GF-D8 (cell line): ENCODE results near the gene GAS7.
A peak's percentile ranks its signal among the peaks of the same experiment; 100 is the strongest.

Experiments used
- DNase-seq: peaks from one replicate; lab custom pipeline; 2025; lab: John Stamatoyannopoulos, UW

GAS7 gene

DNA sequence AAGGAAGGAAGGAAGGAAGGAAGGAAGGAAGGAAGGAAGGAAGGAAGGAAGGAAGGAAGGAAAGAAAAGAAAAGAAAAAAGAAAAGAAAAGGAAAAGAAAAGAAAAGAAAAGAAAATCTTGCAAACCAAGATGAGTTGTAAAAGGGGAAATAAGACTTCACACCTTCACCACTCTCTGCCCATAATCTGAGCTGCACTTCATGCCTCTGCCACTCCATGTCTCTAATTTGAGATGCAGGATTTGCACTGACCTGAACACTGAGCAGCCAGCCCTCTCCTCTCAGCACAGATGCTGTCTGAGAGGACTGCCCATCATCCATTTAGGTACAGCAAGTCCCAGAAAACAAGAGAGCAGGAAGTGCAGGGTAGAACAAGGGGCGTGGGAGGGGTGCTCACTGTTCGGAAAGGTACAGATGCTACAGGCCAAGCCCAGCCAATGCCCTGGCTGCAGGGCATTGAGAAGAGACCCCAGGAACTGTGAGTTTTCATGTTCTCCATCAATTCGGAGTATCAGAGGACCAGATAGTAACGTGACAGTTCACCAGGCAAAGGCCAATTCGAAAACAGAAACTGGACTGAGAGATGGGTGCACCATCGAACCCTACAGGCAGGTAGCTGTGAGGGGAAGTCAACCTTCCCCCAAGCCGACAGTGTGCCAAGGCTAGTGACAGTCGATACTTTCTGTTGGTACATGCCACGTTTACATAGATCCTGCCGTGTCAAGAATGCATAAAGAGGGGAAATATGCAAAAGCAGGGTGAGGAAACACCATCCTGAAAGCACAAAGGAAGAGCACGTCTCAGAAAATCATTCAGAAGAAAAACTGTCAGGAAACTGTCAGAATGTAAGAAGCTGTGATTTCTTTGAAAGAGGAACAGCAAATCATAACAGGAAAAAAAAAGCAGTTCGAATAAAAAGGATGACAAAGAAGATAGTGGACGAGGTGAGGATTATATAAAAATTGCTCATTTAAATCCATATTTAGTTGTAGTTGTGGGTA lies 151.3 kb downstream of the GAS7 start:
- no peak for DNase-seq

DNA sequence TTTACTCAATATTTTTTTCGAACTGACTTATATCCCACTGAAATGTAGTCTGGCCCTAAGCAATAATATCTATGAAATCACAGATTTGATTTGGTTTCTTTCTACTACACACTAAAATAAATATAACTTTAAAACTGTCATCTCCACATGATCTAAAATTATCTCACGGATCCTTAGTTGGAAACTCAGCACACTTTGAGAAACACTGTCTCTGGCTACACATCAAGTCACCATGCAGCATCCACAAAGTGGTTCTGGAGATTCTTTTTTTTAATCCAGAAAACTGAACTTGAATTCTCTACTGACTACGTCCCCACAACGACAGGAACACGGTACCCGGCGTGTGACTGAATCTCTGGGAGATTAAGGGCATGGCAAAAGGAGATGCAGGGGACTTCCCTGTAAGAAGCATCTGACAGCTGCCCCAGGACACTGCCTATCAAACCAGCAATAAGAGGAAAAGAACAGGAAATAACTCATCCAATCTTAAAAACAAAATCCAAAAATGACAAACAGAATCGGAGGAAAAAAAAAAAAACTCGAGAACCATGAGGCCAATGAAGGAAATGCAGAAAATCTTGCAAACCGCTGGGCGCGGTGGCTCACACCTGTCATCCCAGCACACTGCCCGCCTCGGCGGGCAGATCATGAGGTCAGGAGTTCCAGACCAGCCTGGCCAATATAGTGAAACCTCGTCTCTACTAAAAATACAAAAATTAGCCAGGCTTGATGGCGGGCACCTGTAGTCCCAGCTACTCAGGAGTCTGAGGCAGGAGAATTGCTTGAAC lies 152.3 kb downstream of the GAS7 start:
- DNase-seq = no peak

DNA sequence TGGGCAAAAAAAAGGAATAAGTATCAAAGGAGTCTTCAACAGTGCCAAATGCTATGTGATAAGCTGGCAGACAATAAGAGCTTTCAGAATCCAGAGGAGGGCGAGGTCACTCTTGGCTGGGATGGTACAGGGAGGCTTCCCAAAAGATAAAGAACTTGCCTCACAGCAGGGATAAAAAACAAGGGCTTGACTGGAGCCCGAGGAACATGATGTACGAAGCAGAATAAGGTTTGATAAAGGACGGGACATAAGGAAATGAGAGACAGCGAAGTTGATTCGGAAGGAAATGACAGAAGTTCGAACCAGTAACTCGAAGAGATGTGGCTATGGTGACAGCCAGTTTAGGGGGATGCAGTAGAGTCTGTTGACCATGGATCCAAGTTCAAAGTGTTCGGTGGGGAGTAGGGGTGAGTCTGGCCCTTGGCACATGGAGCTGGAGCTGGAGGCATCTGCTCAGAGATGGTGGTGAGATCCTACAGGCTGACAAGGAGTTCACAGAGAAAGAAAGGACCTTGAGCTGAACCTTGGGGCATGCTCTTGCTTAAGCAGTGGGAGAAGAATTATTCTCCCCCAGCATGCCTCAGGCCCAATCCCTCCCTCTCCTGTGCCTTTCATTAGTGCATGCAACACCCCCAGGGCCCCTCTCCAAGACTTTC lies 155.7 kb downstream of the GAS7 start:
- DNase-seq = no peak

DNA sequence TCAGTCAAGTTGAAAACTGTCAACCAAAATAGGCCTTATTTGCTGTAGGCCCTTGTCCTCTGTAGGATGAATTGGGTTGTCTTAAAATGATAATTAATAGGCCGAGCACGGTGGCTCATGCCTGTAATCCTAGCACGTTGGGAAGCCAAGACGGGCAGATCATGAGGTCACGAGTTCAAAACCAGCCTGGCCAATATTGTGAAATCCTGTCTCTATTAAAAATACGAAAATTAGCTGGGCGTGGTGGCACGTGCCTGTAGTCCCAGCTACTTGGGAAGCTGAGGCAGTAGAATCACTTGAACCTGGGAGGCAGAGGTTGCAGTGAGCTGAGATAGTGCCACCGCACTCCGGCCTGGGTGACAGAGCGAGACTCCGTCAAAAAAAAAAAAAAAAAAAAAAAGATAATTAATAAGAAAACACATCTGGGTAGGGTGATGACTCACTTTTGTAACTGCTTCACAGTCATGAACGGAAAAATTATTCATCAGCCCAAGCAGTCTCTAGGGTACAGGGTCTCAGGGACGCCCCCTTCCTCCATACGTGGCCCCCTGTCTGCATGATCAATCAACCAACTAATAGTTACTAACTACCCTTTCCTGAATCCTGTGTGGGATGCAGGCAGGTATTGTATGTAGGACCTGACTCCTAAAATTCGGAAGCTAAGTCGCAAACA lies 156.4 kb downstream of the GAS7 start:
- no peak for DNase-seq

DNA sequence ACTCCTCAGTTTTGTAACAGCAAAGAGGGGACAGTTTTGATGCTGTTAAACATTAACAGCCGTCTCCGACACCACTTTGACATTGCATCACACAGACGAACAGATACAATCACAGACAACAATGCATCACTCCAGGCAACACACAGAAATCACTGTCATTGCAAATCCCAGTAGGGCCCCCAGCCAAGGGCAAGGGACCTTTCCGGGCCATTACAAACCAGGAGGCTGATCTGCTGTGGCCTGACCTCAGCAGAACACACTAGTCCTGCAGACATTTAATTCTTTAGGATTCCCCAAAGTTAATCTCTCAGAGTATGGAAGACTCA lies 157.2 kb downstream of the GAS7 start:
- no peak for DNase-seq

DNA sequence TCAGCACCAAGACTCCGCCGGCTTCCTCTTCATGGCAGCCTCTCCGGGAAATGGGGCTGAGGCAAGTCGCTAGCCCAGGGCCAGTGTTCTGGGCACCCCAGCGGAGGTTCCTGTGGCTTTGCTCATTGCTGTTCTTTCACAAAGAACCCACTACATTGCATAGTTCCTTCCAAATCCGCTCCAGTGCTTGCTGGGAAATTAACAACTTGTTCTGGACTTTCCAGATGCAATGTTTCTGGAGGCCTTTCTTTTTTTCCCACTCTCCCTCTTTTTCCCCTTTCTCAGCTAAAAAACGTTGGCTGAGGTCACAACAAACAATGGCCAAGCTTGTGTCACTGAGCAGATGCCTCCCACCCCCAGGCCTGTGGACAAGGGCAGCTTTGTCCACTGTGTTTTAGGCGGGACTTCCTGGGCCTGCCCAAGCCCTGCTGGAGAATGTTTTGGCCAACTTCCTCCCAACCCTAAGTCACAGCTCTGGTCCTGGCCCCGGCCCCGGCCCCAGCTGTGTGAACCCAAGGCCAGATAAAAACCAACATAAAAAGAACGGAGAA lies 161.8 kb downstream of the GAS7 start:
- no peak for DNase-seq

DNA sequence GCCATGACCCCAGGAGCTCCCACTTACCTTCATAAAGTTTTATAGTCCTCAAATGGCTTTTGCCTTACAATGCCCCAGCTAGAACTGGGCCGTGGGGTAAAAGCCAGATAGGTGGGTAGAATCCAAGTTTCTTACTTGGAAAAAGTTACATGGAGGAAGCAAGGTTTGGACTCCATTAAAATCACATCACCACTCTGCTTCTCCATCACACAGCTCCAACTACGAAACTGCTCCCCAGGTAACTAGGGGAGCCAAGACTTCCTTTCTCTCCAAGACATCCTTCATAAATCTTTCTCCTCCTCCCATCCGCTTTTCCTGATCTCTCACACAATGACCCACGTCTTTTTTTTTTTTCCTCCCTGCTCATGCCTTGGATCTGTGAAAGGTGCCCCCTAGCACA lies 162.5 kb downstream of the GAS7 start:
- DNase-seq = no peak

DNA sequence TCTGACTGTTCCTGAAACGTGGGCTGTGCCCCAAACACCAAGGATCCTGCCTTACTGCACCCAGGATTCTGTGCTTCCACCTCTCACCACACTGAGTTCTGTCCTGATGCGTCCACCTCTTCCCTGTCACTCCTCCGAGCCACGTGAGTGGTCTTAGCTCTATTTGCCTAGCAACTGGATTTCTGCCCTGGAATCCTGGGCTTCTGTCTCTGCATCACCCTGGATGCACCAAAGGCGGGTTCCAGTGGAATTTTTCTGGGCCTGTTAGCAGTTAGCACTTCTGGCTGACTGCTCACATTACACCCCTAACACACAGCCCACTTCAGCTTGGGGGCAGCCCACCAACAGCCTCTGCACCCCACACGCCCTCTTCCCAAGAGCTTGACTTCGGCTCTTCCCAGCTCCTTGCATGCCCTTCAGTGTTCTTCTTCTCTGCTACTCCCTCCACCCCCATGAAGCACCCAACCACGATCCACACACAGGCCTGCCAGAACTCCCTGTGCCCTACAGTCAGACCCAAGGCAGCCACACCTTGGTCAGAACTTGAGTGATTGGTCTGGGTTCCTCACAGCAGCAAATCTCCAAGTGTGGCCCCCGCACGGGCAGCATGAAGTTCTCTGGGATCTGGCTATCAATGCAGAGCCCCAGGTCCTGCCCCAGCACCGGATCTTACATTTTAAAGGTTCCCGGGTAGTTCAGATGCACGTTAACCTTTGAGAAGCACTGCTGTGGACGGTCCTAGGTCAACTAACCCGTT lies 163.5 kb downstream of the GAS7 start:
- no peak for DNase-seq

DNA sequence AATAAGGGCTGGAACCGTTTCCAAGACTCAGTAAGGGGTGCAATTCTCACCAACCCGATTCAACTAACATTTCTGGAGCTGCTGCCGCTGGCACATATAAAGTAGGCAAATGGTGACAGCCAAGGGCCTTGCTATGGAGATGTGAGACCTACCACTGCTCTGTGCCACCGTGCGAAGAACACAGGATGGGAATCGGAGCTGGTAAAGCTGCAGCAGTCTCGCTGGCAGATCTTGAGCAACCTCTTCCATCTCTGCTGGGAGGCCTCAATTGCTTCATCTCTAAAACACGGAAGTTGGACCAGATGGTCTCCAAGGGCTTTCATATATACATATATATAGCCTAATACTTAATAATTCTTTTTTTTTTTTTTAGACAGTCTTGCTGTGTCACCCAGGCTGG lies 164.4 kb downstream of the GAS7 start:
- peak; percentile 94 for DNase-seq

DNA sequence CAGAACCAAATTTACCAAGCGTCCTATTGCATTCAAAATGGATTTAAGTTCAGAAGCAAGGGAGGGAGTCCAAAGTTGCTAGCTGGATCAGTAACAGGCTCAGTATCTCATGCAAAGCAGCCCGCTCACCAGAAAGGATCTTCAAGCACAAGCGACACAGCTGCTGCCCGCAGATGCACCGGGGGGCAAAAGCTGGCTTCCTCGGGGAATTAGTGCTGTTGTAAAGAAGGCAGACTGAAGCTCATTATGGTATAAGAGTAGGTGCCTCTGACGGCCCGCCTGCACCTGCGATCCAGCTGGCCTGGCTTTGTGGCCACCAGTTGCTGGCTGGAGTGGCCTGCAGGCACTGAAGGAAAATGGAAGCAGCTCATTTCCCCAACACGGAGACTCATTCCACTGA lies 165.0 kb downstream of the GAS7 start:
- peak; percentile 59 for DNase-seq

DNA sequence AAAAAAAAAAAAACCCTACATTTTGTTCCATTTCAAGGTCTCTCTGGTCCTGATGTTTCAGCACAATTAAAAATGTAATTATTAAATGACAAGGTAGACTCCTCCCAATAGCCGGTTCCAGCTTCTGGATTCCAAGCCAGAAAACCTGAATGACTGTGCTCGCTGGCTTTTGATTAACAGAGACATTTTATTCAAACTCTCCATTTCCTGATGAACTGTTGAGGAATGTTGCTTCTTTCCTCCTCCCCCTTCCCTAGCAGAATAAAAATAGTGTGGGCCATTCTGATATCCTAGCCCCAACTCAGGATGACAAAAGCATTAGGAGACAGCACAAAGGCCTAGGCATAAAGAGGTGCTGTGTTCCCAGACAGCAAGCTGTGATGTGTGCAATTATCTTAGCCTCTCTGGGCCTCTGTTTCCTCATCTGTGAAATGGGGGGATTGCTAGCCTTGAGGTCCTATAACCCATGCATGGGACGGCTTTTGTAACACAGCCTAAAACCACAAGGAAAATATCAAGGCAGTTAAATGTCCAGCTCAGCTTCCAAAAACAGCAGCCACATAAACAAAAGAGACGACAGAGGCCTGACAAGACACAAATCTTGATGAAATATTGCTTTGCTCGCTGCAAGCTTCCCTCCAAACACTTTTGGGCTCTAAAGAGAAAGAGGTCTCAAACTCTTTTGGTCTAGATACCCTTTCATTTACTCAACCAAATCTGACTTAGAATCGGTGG lies 166.1 kb downstream of the GAS7 start:
- no peak for DNase-seq

DNA sequence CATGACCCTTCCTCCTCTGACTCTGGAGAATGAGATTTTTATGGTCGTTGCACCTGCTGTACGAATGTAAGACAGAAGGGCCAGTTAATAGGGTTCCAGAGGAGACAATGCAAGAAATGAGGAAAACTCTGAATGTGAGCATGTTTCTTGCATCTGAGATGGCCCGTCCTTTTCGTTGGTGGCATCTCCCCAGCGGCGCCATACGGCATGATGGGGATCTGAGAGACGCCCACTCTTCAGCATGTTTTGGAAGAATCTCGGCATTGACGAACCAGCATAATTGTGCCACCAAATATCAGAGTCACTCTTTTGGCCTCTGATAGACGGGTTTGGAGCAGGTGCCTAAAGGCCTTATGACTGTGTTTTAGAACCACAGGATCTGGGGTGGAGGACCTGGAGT lies 166.8 kb downstream of the GAS7 start:
- no peak for DNase-seq

DNA sequence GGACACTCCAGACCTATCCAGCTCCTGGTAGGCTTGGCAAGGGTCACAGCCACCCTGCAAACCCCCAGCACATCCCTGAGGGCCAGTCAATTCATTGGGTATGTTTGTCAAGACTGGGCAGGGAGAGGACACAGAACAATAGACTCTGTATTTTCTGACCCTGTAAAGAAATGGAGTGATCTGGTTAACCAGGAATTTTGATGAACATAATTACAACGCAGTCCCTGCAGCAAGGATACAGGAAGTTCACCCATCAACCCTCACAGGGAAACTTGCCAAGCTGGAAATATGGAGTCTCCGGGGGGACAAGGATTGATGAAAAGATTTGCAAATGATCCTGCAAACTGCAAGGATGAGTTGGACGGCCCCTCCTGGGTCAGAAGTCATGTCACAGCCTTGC lies 167.3 kb downstream of the GAS7 start:
- no peak for DNase-seq

DNA sequence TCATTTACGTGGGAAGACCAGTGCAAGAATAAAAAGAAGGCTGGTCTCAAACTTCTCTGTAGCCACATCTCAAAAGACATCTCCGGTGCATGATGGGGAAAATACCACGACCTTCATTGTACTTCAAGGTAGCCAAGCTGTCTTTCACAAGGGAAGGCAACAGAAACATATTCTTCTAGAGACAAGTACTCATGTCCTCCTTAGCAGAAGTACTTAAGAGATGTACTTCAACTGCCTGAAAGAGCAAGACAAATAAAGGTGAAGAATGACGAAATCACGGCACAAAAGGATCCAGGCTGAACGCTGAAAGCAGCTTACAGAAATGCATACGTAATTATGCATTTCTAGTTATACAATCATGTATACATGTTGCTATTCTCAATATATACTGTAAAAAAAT lies 169.3 kb downstream of the GAS7 start:
- no peak for DNase-seq

DNA sequence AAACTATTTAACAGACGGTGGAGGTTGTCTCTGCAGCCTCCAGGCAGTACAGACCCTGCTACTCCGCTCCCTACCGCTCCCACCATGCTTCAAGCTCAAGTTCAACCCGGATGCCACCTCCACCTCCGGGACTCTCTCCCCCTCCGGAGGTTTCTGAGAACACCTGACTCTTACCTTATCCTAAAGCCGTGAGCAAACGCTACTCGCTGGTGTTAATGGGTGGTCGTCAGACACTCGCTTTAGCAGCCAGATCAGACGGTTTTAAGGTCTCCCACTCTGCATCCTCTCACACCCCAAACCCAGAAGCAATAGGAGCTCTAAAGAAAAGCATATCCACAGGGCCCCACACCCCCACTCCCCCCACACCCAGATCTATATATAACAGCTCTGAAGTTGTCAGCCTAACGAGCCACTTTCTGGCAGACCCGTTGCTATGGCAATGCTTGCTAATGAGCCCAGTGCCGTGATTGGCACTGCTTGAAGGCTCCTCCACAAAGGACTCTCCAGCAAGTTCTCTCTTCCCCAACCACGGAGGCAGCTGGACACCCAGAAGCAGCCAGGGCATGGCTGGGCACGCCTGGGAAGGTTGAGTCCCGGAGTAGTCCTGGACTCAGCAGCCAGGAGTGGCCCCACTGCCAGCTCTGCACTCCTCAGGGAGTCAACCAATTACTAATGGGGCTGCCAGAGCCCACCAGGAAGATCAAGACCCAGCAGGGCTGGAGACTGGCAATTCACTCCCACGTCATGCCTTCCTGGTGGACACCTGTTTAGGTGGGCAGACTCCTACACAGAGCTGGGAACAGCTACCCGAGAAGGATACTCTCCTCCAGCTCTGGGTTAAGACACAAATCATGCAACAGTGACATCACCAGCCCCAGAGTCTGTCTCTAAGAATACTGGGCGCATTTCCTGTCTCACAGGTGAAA lies 172.2 kb downstream of the GAS7 start:
- no peak for DNase-seq

DNA sequence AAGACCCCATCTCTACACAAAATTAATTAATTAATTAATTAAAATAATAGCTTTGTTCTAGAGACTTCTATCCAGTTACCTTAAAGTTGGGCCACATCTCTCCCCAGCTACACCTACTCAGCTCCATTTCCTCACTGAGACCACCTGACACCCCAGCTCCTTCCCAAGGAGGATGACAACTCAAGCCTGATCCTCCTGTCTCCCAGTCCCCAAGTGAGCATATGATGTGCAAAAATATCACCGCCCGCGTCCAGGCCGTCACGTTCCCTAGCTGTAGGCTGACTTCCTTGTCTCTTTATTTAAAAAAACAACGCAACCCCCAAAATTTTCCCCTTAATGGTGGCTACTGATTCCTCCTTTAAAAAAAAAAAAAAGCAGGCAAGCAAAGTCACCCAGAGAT lies 173.2 kb downstream of the GAS7 start:
- no peak for DNase-seq

DNA sequence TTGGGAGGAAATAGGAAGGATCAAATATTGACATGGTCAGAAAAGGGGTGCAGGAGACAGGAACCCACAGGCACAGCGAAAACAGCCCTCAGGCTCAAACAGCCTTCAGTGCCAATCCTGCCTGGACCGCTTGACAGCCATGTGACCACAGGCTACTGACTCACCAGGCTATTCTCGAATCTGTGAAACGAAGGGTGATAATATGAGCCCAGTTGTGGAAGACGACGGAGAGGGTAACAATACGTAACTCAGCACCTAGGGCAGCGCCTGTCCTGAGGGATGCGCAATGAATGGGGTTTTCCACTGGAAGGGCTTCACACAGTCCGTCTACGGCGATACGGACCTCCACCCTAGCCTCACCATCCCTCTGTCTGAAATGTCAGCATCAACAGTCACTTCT lies 176.0 kb downstream of the GAS7 start:
- no peak for DNase-seq

DNA sequence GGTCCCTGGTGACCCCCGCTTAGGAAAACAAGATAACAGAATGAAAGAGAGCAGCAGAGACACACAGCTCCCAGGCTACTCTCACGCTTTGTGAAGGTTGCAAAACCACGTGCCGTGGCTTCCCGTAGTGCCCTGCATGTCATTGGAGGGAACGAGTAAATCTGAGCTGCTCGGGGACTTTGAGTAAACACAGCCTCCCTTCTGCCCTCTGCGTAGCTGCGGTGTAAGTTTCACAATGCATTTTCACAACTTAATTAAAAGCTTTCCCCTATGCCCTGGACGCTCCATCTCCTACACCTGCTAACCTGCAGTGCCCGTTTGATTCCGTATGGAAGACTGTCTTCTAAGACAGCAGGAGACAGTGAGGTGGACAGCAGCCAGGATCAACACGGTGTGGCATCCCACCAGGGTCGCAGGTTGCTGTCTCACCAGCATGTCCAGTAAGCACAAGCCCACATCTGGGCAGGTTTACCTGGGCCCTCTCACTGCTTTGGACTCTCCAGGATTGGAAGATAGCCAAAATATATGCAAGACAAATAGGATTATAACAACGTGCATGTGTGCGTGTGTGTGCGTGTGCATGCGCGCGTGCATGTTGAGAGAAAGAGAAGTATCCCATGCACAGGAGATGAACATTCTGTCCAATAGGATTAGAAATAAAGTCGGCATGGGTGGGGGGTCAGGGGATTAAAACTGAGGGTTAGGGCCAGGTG lies 177.0 kb downstream of the GAS7 start:
- peak; percentile 72 for DNase-seq
